Astrocyte of the cerebellum (primary cell): ENCODE data around the gene DIS3L.

Source experiments
- DNase-seq: peaks from one replicate; pipeline ENCODE4 v3.0.0-alpha.2; 2011; ENCODE audit warnings: low read depth
- H3K4me3 ChIP-seq: 2 replicates; pipeline ENCODE4 v1.5.1; 2011; ENCODE audit warnings: mild to moderate bottlenecking, low read depth, low read length, moderate library complexity
- in situ Hi-C: cut with HindIII; loops from 2 replicates; pipeline ENCODE4 v1.10.0; 2017; ENCODE audit warnings: low sequenced_read_pairs
- TF ChIP-seq, protein P1 (sequence below): IDR thresholded peaks from 2 replicates; pipeline ENCODE4 v1.5.1; 2012; ENCODE audit warnings: low read length, low read depth, moderate library complexity, mild to moderate bottlenecking; ENCODE audit errors: missing control alignments

DIS3L gene

DNA sequence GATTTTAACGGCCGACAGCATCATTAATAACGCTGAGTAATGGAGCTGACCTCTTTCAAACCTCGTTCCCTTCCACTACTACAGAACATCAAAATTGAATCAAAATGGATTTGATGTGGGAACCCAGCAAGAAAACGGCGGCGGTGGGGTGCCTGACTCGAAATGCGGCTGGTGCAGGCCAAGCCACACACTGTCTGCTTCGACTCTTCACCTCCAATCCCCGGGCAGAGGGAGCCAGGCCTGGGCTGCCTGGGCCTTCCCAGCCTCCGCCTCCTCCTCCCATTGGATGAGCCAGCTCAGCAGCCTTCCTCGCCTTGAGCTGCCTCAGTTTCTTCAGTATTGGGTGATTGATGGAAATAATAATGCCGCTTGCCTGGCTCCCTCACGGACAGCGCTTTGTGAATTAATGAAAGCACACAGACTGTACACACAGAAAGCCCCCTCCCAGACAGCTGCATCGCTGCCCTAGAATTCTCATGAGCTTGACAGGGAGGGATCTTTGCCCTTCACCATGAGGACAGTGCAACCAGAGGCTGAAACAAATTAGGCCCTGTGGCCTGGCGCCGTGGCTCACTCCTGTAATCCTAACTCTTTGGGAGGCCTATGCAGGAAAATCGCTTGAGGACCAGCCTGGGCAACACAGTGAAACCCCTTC is 28.4 kb upstream of the DIS3L start:
- DNase-seq = no peak
- in situ Hi-C loops = no loop called here
- TF ChIP-seq, protein P1, sequence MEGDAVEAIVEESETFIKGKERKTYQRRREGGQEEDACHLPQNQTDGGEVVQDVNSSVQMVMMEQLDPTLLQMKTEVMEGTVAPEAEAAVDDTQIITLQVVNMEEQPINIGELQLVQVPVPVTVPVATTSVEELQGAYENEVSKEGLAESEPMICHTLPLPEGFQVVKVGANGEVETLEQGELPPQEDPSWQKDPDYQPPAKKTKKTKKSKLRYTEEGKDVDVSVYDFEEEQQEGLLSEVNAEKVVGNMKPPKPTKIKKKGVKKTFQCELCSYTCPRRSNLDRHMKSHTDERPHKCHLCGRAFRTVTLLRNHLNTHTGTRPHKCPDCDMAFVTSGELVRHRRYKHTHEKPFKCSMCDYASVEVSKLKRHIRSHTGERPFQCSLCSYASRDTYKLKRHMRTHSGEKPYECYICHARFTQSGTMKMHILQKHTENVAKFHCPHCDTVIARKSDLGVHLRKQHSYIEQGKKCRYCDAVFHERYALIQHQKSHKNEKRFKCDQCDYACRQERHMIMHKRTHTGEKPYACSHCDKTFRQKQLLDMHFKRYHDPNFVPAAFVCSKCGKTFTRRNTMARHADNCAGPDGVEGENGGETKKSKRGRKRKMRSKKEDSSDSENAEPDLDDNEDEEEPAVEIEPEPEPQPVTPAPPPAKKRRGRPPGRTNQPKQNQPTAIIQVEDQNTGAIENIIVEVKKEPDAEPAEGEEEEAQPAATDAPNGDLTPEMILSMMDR = no peak
- no peak overlapping the region for H3K4me3 ChIP-seq

DNA sequence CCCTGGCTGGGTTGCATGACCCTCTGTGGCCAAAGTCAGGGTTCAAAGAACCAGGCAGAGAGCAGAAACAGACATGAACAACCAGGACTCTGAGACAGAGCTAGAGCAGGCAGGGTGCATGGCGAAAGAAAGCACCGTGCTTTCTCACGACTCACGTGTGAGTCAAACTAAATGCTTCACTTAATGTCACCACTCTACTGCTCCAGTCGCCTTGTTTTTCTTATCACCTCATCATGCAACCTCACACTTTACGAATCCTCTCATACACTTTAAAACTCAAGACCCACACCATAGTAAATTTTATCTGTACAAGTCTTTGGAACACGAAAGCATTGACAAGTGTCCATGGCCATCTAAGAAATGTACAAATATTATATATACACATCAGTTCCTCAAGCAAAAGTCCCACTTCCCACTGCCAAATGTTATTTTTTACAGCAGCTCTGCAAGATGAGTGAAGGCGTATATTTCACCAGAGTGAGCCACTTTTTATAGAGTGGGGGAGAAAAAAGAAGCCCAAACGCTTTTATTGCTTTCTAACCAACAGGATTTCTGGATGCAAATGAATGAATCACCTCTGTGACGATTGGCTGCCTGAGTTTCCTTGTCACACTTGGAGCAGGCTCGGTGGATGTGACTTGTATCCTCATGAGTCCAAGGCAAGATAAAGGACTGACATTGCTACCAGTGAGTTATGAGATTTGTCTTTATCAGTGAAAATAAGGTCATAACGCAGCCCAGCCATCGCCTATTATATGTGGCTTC is 23.9 kb upstream of the DIS3L start:
- TF ChIP-seq, protein P1 = no peak
- in situ Hi-C loops = no loop called here
- DNase-seq = no peak
- H3K4me3 ChIP-seq = no peak overlapping the region

DNA sequence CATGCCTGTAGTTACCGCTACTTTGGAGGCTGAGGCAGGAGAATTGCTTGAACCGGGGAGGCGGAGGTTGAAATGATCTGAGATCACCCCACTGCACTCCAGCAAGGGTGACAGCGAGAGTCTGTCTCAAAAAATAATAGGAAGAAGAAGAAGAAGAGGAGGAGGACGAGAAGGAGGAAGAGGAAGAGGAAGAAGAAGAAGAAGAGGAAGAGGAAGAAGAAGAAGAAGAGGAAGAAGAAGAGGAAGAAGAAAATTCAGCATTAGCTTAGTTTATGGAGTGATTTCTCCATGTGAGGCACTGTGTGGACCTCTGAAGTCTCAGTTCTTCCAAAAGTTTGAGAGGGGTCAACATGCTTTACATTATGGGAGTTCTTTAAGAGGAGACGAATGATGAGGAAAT is 22.4 kb upstream of the DIS3L start:
- in situ Hi-C loops = no loop called here
- TF ChIP-seq, protein P1 = no peak
- no peak for DNase-seq
- no peak overlapping the region for H3K4me3 ChIP-seq

DNA sequence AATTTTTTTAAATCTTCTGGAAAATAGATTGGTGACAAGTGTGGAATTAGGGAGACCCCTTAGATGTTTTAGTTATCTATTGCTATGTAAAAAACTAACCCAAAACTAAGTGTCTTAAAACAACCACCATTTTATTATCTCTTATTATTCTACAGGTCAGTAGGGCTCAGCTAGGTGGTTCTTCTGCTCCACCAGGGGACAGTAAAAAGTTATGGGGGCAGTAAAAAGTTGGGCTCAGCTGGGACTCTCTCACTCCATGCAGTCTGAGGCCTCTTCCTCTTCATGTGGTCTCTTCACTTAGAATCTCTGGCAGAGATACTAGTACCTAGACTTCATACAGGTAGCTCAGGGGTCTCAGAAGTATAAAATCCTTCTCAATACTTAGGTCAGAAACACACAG is 18.0 kb upstream of the DIS3L start:
- no peak for DNase-seq
- no peak overlapping the region for H3K4me3 ChIP-seq
- in situ Hi-C loops = no loop called here
- TF ChIP-seq, protein P1 = no peak

DNA sequence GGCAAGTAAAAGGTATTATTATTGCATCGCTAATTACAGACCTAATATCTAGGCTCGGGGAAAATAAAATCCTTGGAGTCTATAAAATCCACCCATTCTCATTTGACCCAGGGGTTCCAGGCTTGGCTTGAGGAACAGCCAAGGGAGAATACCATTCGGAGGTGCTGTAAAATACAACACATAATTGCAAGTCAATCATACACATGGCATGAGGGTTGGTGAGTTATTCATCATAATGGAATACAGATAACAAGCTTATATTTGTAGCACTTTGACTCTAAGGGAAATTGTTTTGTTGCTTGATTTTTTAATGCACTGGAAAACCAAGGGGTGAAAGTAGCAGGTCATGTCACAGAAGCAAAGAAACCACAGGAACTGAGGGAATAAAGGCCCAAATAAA is 16.8 kb upstream of the DIS3L start:
- H3K4me3 ChIP-seq = no peak overlapping the region
- in situ Hi-C loops = no loop called here
- TF ChIP-seq, protein P1 = no peak
- DNase-seq = no peak

GRCh38 chr15:66278056-66278455 is 15.3 kb upstream of the DIS3L start:
- TF ChIP-seq, protein P1 = no peak
- DNase-seq = no peak
- in situ Hi-C loops = no loop called here
- no peak overlapping the region for H3K4me3 ChIP-seq
